HG03460 (cell line): Measurements from ENCODE around the gene HNRNPM.
"Not testable (repeated sequence)": the region's sequence is repeated elsewhere in the genome, so short reads cannot be mapped to it uniquely, and the experiment has no call there.

Experiments used
- ATAC-seq: cut with Tn5 transposase; IDR thresholded peaks from one replicate; pipeline ENCODE4 v1.9.1; 2021; ENCODE audit not compliant: unreplicated experiment

Gene HNRNPM

DNA sequence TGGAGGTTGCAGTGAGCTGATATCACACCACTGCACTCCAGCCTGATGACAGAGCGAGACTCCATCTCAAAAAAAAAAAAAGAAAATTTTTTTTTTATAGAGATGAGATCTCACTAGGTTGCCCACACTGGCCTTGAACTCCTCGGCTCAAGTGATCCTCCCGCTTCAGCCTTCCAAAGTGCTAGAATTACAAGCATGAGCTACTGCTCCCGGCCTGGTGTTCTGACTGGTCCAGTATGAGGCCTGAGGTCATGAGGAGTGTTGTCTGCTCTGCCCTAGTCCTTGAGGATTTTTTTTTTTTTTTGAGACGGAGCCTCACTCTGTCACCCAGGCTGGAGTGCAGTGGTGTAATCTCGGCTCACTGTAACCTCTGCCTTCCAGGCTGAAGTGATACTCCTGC, 19.4 kb upstream of the HNRNPM start:
- ATAC-seq, result not testable (repeated sequence)

DNA sequence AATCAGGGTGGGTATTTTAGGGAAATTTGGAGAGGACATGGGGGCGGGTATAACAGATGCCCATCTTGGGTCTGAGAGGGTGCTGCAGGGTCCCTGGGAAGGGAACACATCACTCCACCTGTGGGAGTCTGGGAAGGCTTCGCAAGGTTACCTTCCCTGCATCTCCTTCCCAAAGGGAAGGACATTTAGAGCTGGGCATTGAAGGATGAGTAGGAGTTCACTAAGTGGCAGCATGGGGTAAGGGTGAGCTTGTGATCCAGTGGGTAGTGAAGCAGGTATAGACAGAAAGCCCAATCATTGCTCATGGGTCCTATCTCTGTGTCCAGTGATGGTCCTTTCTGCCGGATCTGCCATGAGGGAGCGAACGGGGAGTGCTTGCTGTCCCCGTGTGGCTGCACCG, 18.5 kb upstream of the HNRNPM start:
- ATAC-seq, result no peak

DNA sequence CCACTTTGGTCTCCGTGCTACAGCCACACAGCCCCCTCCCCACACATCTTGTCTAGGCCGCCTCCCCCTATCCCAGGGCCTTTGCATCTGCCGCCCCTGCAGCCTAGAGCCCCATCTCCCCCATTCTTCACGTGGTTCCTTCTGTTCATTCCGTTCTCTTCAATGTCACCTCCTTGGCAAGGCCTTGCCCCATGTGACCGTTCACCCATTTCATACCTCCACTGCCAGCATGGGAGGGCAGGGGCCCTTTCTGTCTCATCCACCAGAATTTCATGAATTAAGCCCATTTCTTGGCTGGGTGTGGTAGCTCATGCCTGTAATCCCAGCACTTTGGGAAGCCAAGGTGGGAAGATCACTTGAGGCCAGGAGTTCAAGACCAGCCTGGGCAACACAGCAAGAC, 15.7 kb upstream of the HNRNPM start:
- no peak for ATAC-seq

DNA sequence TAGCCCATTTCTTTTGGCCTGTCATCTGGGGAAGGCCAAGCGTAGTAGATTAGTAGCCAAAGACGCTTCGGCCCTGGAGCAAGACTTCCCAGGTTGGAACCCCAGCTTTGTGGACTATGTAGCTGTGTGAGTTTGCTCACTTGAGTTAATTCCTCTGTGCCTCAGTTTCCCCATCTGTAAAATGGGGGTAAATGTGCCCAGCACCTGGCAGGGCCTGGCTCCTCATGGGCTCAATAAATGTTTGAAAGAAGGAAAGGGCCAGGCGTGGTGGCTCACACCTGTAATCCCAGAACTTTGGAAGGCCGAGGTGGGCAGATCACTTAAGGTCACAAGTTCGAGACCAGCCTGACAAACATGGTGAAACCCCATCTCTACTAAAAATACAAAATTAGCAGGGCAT, 14.9 kb upstream of the HNRNPM start:
- no peak for ATAC-seq

DNA sequence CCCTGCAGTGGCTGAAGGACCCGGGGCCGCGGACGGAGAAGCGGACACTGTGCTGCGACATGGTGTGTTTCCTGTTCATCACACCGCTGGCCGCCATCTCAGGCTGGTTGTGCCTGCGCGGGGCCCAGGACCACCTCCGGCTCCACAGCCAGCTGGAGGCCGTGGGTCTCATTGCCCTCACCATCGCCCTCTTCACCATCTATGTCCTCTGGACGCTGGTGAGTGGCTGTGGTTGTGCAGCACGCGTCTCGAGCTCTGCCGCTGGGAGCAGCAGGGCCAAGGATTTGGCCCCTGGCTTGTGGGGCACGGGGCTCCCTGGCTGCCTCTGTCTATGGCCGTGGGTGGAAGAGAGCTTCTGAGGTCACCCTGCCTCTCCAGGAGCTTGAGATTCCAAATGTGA, 14.1 kb upstream of the HNRNPM start:
- no peak for ATAC-seq

DNA sequence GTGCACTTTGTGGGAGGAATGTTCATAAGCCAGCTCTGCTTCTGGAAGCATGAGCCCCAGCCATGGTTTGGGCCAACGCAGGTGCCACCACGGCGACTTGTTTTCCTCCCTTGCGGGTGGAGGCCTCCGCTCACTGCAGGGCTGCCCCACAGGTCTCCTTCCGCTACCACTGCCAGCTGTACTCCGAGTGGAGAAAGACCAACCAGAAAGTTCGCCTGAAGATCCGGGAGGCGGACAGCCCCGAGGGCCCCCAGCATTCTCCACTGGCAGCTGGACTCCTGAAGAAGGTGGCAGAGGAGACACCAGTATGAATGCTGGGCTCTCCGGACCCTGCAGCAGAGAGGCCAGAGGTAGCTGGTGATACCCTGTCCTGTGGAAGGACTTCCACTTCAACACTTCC, 6.5 kb upstream of the HNRNPM start:
- no peak for ATAC-seq

DNA sequence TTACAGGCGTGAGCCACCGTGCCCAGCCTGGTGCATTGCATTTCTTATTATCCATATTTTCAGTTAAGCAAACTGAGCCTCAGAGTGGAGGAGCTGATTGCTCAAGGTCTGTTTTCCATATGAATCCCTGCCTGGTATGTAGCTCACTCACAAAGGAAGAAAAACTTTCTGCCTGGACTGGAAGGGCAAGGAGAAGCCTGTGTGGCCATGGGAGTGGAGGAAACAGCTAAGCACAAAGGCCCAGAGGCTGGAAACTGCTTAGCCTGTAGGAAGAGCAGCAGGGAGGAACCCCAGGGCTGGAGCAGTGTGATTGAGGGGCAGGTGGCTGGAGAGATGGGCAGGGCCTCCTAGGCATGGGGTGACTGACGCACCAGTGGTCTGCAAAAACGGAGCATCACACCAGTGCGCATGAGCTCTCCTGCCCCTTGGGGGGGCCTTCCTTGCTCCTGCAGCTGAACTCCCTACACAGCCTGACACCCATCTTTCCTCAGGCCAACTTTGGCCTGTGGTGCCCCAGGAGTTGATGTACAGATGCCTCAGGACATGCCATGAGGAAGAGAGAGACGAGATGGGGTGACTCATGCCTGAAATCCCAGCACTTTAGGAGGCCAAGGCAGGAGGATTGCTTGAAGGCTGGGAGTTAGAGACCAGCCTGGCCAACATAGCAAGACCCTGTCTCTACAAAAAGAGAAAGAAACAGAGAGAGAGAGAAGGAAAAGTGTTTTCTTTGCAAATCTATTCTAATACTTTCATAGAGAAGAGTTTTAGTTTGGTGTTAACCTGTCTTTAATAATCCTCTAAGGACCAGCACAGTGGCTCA, 2.8 kb upstream of the HNRNPM start:
- ATAC-seq, result no peak

DNA sequence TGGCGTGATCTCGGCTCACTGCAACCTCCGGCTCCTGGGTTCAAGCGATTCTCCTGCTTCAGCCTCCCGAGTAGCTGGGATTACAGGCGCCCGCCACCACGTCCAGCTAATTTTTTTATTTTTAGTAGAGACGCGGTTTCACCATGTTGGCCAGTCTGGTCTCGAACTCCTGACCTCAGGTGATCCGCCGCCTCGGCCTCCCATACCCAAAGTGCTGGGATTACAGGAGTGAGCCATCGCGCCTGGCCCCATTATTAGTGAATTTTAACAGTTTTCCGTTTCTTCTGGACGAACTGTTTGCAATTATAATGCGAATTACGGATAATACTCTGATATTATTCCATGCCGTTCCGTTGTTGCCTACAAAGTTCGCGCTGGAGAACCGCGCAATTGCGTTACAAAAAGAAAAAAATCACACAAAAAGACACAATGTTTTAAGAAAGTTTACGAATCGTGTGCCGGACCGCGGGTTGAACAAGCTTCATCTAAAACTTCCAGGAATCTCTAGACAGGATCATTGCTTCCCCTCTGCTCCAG, 567 bp upstream of the HNRNPM start:
- ATAC-seq, result not testable (repeated sequence)

DNA sequence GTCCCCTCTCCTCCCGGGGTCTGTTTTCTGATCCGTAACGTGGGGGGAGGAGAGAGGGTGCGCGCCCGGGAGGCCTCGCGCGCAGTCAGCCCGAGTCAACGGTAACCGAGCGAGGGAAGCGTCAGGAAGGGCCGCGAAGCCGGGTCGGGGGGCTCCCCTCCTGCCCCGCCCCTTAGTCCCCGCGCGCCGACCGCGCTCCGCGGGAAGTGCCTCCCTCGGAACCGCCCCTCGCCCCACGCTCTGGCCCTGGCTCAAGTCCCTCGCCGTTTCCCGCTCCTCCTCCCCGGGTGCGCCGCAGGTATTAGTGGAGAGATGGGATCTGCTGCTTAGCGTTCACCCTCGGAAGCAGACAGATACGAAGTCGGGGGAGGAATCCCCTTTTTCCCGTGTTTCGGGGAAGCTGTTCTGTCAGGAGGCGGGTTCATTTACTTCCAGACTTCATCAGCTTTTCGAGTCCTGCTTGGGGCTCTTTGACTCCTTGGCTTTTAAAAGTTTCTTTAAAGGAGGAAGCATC, 770 bp downstream of the HNRNPM start:
- no peak for ATAC-seq

DNA sequence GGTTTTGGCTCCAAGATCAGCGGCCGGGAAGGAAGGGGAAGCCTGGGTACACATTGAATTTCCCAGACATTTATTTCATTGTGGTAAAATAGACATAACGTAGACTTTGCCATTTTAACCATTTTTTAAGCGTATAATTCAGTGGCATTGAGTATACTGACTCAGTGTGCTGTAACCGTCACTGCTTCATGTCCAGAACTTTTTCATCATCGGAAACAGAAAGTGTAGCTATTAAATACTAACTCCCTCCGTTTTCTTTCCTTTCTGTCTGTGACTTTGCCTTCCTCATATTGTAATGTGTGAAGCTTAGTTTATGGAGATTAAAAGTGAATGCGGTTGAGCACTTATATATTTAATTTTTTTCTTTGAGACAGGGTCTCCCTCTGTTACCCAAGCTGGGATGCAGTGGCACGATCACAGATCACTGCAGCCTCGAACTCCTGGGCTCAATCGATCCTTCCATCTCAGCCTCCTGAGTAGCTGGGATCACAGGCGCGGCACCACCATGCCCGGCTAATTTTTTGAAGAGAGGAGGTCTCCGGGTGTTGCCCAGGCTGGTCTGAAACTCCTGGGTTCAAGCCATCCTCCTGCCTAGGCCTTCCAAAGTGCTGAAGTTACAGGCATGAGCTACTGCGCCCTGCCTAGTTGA, 1.4 kb downstream of the HNRNPM start:
- no peak for ATAC-seq

DNA sequence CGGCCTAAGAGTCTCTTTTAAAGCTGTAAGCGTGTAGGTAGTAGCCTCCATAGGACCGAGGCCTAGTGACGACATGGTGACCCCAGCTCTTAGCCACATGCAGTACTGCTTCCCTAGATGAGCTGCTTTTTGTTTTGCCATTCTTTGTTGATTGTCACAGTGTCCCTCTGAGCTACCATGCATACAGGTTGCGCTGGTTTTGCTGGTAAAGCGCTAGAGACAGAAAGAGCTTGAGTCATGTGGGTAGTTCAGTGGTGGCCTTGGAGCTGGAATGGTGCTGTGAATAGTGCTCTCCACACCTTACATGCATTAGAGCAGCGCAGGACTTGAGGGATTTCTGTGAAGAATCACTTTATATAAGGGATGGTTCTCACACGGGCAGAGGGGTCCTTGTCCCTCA, 5.1 kb downstream of the HNRNPM start:
- ATAC-seq, result no peak

DNA sequence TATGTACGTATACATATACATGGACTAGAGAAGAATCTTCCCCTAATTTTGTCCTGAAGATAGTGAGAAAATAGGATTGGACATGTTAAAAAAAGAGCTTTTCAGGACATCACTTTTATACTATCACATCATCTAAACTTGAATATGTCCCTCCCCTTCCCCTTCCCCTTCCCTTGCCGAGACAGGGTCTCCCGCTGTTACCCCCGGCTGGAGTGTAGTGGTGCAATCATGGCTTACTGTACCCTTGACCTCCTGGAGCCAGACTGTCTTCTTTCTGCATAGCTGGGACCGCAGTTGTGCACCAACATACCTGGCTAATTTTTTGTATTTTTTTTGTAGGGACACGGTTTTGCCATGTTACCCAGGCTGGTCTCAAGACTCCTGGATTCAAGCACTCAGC, 6.6 kb downstream of the HNRNPM start:
- ATAC-seq, result no peak

DNA sequence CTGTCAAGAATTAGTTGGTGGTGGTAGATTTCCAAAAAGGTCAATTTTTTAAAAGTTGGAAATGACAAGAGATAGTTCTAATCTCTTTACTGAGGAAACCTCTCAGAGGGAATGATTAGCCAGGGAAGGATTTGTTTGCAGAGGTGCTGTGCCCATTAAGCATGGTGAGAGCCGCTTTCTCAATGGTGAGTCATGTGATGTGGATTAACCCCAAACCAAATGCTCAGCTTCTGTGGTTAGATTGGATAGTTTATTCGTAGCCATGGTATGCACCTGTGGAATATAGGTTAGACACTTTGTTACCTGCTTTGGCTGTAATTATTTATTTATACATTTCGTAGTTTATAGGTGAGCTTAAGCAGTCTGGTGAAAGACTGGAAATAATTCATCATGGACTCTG, 7.1 kb downstream of the HNRNPM start:
- ATAC-seq, result no peak

DNA sequence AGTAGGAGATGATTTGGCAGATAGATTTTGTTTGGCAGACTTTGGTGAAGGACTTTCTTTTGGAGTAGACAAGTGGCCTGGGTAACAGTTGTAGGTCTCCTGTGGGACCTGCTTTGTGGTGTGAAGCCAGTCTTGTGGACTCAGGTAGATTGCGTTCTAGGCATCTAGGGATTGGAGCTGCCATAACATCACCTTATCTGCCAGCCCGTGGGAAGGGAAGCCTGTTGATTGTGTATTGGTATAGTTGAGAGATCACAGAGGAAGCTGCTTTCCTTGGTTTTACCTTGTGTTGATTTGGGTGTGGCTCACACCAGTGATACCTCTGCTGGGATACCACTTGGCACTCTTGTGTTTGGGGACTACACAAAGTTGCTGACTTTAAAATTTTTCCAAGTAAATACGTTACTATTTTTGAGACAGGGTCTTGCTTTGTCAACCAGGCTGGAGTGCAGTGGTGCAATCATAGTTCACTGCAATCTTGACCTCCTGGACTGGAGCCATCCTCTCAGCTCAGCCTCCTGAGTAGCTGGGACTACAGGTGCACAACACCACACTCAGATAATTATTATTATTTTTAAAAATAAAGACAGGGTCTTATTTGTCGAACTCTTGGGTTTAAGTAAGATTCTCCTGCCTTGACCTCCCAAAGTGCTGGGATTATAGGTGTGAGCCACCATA, 7.8 kb downstream of the HNRNPM start:
- no peak for ATAC-seq

DNA sequence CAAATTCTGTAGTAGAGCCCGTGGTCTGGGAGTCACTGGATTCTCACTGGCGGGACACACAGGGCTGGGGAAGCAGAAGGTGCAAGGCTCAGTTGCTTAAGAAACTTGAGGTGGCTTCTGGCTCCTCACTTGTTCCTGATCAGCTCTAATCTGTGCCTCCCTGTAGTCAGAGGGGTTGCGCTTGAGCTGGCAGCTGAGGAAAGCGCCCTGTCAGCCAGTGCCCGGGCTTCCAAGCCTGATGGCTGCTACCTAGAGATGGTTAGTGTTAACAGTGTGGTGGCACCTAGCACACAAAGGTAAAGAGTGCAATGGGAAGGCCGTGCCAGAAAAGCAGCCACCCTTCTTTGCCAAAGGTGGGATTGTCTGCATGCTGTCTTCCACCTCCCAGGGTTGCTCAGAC, 8.8 kb downstream of the HNRNPM start:
- no peak for ATAC-seq

DNA sequence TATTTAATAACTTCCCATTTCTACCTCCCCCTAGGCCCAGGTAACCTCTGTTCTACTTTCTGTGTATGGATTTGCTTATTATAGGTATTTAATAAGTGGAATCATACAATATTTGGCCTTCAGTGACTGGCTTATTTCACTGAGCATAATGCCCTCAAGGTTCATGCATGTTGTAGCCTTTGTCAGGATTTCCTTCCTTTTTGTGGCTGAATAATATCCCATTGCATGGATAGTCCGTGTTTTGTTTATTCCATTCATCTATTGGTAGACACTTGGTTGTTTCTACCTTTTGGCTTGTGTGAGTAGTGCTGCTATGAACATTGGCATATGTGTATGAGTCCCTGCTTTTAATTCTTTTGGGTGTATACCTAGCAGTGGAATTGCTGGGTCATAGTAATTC, 9.4 kb downstream of the HNRNPM start:
- ATAC-seq, result no peak

DNA sequence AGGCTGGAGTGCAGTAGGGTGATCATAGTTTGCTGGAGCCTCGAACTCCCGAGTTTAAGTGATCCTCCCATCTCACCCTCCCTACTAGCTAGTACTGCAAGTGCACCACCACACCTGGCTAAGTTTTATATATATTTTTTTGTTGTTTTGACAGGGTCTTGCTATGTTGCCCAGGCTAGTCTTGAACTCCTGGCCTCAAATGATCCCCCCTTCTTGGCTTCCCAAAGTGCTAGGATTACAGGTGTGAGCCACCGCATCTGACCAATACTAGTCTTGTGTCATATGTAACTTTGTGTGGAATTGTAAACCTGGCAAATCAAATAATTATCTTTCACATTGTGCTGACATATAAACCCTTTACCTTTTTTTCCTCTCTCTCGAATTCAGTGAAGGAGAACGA, 10.2 kb downstream of the HNRNPM start:
- ATAC-seq, result no peak

DNA sequence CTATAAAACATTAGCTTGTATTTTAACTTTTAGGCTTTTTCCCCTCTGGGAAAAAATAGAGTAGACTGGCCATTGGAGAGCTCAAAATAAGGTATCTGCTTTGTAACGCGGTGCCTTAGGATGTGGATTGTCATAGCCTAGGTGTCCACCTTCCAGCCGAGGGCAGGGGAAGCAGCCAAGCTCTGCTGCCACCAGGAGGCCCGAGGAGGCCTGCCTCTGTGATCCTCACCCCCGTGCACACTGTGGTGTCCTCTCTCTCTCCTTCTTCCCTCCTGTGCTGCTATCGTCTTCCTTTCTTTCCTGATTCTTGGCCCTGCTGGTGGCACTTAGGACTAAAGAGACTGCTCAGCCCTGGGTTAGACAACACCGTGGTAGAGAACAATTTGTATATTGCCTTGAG, 11.3 kb downstream of the HNRNPM start:
- ATAC-seq, result no peak

DNA sequence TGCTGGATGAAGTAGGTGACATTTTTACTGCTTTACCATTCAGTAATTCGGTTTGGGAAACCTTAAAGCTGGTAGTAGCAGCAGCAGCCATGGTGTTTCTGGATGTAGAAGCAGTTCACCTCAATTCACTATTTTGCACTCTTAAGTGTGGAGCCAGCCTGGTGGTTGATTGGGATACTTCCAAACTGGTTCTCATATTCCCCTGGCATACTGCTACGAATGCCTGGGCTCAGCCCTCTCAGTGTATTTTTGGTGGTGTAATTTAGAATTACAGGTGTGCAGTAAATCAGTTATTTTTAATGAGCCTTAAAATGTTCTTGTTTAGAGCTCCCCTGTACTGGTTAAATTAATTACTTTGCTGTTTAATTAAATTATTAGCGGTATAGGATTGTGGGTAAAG, 12.4 kb downstream of the HNRNPM start:
- ATAC-seq, result no peak

DNA sequence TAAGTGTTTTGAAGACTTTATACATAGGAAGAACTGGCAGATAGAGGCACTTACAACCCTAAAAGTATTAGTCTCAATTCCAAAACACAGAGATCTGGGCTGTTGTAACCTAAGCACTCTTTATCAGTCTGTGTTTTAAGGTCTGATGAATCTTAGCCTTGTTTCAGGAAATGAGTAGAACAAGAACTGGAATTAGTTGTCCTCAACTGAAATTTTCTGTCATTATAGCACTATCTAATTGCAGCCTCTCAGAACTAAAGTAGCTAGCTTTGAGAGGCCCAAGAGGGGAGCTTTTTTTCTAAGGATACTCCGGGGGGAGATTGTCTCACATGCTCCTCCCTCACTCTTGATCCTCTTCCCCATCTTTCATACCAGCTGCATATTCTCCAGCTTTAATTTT, 13.1 kb downstream of the HNRNPM start:
- ATAC-seq, result no peak

DNA sequence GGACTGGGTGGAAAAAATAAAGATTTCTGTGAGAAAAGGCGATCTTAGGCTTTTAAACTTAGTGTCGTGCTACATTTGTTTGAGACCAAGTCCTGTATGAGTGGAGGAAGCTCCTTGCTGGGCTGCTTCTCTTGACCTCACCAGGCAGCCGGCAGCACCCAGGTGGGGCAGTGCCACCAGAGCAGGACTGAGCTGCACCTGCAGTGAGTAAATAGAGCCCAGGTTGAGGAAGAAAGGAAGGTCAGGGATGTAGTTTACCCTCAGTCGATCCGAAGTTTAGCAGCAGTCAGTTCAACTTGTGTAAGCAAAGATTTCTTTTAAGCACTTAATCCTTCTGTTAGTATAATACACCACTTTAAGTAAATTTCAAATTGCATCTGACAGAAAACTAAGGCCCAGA, 13.6 kb downstream of the HNRNPM start:
- ATAC-seq, result no peak

DNA sequence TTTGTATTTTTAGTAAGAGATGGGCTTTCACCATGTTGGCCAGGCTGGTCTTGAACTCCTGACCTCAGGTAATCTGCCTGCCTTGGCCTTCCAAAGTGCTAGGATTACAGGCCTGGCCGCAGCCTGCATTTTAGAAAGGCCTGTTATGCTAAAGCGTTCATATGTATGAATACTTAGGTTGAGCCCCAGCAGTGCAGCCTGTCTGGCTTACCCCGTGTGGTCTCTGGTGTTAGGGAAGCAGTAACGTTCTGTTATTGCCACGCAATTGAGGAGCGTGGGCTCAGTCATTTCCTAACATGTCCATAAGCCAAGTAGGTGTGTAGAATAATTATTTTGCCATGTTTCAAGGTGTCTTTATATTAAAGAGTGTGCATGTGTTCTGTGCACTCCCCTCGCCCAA, 14.3 kb downstream of the HNRNPM start:
- ATAC-seq, result no peak
